Colonic mucosa (tissue), 4 donors: ENCODE data around the gene ADGRL3. TPM values are rescaled to one million over a fixed set of nuclear protein-coding genes. Genes with fewer than 3 reads are reported as not detected.

Source experiments
- DNase-seq: peaks from one replicate; pipeline ENCODE4 v3.0.0-alpha.2; 2020
- H3K27ac ChIP-seq: fragments of 200-600 bp; one replicate; pipeline ENCODE4 v1.8.0; 2021
- H3K27me3 ChIP-seq: fragments of 200-600 bp; one replicate; pipeline ENCODE4 v1.8.0; 2021
- H3K36me3 ChIP-seq: fragments of 200-600 bp; one replicate; pipeline ENCODE4 v1.8.0; 2021
- H3K4me1 ChIP-seq: fragments of 200-600 bp; one replicate; pipeline ENCODE4 v1.8.0; 2021; ENCODE audit warnings: mild to moderate bottlenecking
- H3K4me3 ChIP-seq: fragments of 200-600 bp; one replicate; pipeline ENCODE4 v1.8.0; 2021
- H3K9ac ChIP-seq, 2 donors: one replicate each; pipeline ENCODE4 v1.7.0; 2013; ENCODE audit warnings: control low read depth in 2 of 2, low read depth in 2 of 2, low read length in 2 of 2
- H3K9me3 ChIP-seq: fragments of 200-600 bp; one replicate; pipeline ENCODE4 v1.8.0; 2021
- CTCF ChIP-seq: fragments of 200-600 bp; IDR thresholded peaks from one replicate; pipeline ENCODE4 v1.8.0; 2022; ENCODE audit warnings: antibody characterized with exemption, mild to moderate bottlenecking
- intact Hi-C: fragments of 100-400 bp; cut with DNase I; formaldehyde crosslinking; loops from one replicate; pipeline ENCODE4 v1.14.1; 2022
- total RNA-seq, 2 donors: library from RNA; stranded (reverse); fragmentation: NEBNext Ultra II Directional in 1 of 2; extraction: Animal tissue kit (Norgen Biotek cat#: 25700) in 1 of 2; gene quantifications; one replicate each; pipeline ENCODE4 v1.2.1, GENCODE V29; 2021
- donor health status: healthy.
- donor health status: DM: no; HTN: no; CAD: no.
- donor health status: DM: no; HTN: no; CAD: no.

ADGRL3 gene
- total RNA-seq, 2 donors from 2014 or later, result 4.1 to 4.4 TPM

- Histone ChIP-seq H3K27me3 (no peaks in the 10 kb centered on the region), H3K4me1 (no peaks in the 10 kb centered on the region)
- intact Hi-C loops, result no loop called here
These were observed 228.8 kb downstream of the ADGRL3 start for GRCh38 chr4:61428950-61429349.

GRCh38 chr4:61431131-61431530, 231.0 kb downstream of the ADGRL3 start:
- Histone ChIP-seq H3K4me1 (no peaks in the 10 kb centered on the region), H3K4me3 (no peak overlapping the region), H3K9ac (no peak overlapping the region), H3K9me3 (no peaks in the 10 kb centered on the region), H3K36me3 (no peaks in the 10 kb centered on the region), H3K27me3 (no peaks in the 10 kb centered on the region), H3K27ac (no peak overlapping the region)
- TF ChIP-seq CTCF, result no peak
- no peak for DNase-seq
- intact Hi-C loops, result no loop called here

More at GRCh38 chr4:61428950-61429349, 228.8 kb downstream of the ADGRL3 start:
- Histone ChIP-seq H3K36me3 (no peaks in the 10 kb centered on the region), H3K27ac (no peak overlapping the region), H3K9ac (no peak overlapping the region), H3K4me3 (no peak overlapping the region), H3K9me3 (no peaks in the 10 kb centered on the region)
- TF ChIP-seq CTCF, result no peak
- DNase-seq, result no peak

DNA sequence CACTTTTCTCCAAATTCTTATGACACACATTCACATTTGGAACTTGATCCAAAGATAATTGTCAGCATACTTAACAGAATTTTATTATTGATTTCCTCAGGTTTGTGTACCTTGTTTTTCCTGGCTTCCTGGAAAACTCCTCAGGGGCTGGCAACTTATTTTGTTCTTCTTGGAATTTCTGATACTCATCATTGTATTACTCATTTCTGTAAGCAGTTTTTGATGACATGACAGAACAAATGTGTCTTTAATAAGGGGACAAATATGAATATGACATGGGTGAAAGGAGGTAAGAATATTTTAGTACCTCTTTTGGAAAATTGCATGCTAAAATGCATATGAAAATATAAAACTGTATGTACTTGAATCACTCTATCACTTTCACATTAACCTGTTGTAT, 237.8 kb downstream of the ADGRL3 start:
- DNase-seq, result no peak
- Histone ChIP-seq H3K4me3 (no peak overlapping the region), H3K27ac (no peak overlapping the region), H3K27me3 (no peaks in the 10 kb centered on the region), H3K4me1 (no peaks in the 10 kb centered on the region), H3K36me3 (no peaks in the 10 kb centered on the region), H3K9ac (no peak overlapping the region), H3K9me3 (no peaks in the 10 kb centered on the region)
- intact Hi-C loops, result no loop called here
- no peak for TF ChIP-seq CTCF

DNA sequence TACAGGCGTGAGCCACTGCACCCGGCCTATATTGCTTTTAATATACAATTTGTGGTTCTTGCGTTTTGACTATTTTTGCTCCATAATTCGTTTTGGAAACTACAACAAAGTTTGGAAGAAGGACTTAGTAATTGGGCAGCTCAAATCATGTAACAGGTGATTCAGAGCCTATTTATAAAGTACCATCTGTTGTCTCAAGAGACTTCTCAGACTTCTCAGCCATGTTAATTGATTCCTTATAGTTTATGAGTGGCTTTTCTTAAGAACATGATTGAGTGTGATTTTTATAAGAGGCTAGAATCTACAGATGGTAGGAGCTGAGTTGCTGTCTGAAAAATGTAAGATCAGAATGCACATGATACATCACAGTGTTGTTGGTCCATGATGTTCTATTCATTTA, 240.2 kb downstream of the ADGRL3 start:
- Histone ChIP-seq H3K4me3 (no peak overlapping the region), H3K4me1 (no peaks in the 10 kb centered on the region), H3K9ac (no peak overlapping the region), H3K9me3 (no peaks in the 10 kb centered on the region), H3K27me3 (no peaks in the 10 kb centered on the region), H3K27ac (no peak overlapping the region), H3K36me3 (no peaks in the 10 kb centered on the region)
- DNase-seq, result no peak
- TF ChIP-seq CTCF, result no peak
- intact Hi-C loops, result no loop called here

DNA sequence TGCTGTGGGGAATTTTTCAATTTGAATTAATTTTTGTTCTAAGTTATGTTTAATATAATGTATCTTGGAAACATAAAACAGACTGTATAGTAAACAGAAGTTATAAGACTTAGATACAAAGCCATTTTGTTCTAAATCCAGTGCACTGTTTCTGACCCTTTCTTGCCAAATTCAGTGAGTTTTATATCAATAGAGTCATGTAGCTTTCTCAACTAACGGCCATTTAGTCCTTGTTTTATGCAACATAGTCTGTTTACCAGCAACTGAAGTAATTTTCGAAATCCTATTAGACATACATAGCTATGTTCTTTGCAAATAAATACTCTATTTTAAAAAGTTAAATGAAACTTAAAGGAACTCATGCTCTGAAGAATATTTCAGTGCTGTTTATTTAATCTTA, 242.8 kb downstream of the ADGRL3 start:
- no peak for TF ChIP-seq CTCF
- Histone ChIP-seq H3K4me3 (no peak overlapping the region), H3K9me3 (no peaks in the 10 kb centered on the region), H3K27ac (no peak overlapping the region), H3K27me3 (no peaks in the 10 kb centered on the region), H3K4me1 (no peaks in the 10 kb centered on the region), H3K9ac (no peak overlapping the region), H3K36me3 (no peaks in the 10 kb centered on the region)
- intact Hi-C loops, result no loop called here
- no peak for DNase-seq
